Stimulated activated CD8-positive, alpha-beta memory T cell treated with anti-CD3 and anti-CD28 coated beads, Interleukin-15, amount 100 ng/mL, for 24 hours (primary cell): ENCODE results near the gene DSE.

Source experiments
- DNase-seq: peaks from one replicate; pipeline ENCODE4 v3.0.0-alpha.2; 2020; ENCODE audit warnings: low read depth

DSE gene

DNA sequence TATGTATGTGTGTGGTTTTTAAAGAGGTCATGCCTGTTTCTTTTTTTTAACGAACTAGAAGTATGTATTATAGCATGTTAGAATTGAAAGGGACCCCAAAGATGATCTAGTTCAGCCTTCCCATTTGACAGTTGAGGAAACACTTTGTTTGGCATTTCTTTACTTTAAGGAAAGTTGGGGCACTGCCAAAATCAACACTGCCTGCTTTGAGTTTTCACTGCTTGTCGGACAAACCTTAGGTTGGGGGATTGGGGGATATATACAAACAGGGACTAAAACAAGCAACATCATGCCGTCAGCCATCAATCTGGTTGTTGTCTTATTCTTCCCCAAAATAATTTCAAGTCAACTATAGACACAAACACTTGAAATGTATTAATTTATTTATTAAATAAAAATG, 76.3 kb downstream of the DSE start:
- DNase-seq = no peak

DNA sequence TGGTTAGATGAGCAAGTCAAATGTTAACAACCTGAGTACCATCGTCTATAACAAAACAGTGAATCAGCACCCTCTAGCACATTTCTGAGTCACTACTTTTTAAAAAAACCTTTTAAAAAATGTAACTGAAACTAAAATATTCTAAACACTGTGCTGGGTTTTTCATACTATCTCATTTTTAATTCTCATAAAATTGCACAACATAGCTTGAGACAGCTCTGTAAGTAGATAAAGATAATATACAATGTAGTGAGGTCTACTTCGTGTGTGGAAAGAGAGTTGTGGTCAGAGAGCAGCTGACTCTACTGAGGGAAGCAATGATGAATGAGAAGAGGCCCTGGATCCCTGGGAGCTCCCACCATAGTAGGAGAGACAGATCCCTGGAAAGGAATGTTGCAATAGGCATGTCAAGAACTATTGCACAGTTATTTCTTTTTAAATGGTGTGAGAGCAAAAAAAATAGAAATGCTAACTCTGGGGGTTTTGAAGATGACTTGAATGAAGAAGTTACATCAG, 76.8 kb downstream of the DSE start:
- no peak for DNase-seq

DNA sequence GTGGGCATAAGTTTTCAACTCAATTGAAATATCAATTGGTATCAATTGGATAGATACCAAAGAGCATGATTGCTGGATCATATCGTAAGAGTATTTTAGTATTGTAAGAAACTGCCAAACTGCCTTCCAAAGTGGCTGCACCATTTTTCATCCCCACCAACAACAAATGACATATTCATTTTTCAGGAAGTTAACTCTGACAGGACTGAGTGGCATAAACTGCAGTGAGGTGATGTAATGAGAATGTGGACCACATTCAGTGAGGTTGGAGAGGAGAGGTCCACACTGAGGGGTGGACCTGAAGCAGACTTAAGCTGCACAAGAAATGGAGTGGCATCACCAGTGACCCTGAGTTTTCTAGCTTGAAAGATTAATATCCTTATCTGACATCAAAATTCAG, 78.8 kb downstream of the DSE start:
- no peak for DNase-seq

DNA sequence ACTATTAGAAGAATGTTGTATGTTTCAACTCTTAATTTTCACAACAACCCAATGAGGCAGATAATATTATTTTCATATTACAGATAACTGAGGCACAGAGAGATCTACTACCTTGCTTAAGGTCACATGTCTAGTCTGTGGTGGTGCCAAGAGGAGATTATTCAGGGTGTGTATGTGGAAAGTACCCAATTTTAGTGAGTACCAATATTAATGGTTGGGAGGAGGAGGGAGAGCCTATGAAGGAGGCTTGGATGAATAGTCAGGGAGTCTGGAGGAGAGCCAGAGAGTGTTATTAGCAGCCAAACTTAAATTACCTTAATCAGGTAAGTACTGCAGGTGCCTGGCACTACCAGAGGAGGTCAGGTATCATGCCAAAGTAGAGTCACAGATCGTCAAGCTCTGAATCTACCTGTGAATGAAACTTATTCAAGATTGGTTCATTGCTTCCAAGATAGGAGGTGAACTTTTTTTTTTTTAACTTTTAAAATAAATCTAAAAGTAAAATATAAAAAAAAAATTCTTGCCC, 79.5 kb downstream of the DSE start:
- no peak for DNase-seq

DNA sequence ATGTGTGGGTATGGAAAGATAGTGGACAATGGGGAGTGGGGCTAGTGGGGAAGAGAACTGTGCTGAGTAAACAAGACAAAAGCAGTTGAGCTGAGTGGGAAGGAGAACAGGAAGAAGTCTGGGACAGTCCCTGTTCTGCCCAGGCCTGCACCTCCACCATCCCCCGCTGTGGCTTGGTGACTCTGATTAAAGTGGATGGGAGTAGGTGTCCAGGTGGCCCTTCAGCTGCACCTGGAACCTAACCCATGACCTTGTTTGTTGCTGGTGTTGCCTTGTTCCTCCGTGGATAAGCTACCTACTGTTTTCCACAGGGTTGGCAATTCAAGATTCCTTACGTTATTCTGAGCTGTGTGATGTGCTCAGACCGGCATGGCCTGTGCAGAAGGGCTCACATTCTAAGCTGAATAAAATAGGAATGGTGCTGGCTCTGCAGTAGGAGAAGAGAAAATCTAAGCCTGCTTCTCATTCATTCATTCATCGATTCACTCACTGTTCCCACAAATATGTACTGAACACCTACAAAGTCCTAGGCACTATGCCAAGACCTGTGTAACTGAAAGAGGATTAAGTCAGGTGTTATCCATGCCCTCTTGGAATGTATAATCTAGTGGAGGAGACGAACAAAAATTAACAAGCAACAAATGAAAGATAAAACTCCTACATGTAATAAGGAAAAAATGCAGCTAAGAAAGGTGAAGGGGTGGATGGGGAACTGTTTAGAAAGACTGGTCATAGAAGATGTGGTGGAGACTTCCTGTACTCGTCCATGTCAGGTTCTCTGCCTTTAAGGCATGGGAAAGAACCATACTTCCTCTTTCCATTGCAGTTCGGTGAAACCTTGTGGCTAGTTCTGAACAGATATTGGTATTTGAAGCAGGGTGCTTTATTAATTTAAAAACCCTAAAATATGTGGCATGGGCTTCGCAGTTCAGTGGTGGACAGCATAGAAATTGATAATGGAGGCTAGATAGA, 80.3 kb downstream of the DSE start:
- DNase-seq = no peak

DNA sequence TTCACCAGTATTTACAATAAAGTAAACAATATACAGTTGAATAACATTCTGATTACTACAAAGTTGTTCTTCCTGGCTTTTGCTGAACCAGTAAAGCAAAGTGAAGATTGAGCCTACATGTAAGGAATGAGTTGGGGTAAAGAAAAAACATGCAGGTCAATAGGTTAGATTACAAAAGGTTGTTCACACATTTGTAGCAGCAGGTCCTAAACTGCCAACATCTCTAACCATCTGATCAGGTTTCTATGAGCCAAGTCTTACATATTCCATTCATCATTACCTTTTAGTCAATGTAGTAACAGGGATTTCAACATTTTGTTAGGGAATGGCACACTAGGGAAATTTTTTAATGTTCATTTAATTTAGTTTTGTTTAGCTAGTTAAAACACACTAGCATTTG, 81.2 kb downstream of the DSE start:
- DNase-seq = no peak

DNA sequence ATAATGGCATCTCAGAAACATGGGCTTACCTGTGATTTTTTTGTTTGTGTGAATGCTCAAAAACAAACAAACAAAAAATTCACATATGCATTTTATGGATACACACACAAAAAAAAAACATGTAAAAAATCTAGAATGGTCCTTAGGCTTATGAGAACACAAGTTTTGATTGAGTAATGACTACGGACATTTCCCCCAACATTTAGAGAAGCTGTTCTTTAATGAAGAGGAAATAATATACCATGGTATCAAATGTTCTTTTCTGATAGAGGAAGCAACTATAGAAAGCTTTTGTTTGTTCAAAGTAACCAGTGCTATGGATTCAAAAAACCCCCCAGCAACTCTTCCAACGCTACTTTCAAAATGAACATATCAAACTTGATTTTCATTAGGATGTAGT, 81.8 kb downstream of the DSE start:
- DNase-seq = no peak

DNA sequence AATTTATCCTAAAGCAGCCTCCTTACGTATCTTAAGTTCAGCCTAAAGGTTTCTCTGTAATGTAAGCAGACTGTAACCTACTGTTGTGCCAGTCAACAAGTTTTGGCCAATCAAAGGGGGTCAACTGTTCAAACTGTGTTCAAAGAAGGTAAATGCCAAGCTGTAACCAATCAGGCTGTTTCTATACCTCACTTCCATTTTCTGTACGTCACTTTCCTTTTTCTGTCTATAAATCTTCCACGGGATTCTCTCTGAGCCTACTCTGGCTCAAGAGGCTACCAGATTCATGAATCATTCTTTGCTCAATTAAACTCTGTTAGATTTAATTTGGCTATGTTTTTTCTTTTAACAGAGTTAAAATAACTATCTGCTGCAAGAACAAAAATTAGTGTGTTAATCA, 85.4 kb downstream of the DSE start:
- no peak for DNase-seq

DNA sequence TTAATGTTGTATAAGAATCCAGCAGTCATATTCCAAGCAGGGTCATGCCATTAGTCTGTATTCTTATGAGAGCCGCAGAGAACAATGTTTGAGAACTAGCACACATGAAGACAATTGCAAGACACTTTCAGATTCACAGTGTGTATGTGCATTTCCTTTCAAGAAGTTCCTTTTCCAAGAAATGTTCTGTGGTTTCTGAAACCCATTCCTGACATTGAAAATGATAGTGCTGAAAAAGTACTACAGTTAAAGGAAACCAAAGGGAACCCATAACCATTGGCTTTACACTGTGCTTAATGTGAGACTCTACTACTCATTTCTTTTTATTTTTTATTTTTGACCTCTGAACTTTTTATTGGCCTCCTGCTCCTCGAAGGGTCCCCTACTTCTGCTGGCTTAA, 86.2 kb downstream of the DSE start:
- DNase-seq = no peak

DNA sequence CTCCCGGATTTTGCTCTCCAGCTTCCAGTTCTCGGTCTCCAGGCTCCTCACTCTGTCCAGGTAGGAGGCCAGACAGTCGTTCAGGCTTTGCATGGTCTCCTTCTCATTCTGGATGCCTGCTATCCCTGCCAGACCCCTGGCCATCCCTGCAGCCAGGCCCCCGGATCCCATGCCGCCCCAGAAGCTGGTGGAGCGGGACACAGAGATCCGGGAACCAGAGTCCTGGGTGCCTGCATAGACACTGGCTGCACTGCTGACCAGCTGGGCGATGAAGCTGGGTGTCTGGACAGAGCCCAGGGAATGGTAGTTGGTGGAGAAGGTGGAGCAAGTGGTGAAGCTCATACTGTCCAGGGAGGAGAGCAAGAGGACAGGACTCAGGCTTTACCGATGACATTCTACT, 87.5 kb downstream of the DSE start:
- no peak for DNase-seq

DNA sequence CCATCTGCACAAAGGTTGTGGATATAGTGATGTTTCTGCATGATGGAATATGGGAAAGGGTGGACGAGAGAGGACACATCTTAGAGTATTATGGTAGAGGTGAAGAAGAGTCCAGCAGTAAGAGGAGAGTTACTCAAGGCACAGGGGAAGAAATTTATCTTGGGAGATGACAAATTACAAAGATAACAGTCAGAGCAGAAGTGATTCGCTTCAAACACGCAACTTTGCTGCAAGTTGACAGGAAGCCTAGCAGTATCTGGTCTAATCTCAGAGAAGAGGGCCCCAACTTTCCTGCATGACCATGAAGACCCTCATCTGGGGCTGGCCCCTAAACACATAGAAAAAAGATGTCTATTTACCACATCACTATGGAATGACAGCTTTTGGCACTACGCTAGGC, 89.2 kb downstream of the DSE start:
- DNase-seq = no peak

DNA sequence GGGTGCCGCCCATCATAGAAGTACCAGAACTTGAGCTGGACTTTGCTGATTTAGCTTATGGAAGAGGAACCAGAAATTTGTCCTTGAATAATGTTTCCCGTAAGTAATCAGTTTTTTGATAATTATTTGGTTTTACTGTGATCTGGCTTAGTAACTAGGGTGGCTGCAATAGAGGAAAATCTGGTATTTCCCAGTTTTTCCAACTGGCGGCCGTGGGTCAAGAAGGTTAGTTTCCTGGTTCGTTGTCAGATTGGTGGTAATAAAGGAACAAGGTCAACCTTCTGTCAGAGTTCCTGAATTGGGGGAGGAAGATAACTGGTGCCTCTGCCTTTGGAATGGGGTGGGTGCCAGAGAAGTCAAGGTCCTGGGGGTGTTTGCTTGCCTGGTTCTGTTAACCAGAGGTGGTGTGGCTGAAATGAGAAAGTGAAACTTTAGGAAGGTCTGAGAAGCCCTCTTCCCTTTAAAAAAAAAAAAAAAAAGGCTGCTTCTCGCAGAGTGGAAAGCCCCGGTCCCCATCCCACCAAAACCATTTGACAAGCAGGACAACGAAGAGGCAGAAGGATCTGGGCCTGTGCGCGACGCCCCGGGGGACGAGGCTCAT, 90.7 kb downstream of the DSE start, which contains the start of gene CALHM6:
CALHM6 (plus strand) TSS at position 45 of the 601 bp plus-strand sequence; CDS start at position 600, 555 bp downstream.
- no peak for DNase-seq

DNA sequence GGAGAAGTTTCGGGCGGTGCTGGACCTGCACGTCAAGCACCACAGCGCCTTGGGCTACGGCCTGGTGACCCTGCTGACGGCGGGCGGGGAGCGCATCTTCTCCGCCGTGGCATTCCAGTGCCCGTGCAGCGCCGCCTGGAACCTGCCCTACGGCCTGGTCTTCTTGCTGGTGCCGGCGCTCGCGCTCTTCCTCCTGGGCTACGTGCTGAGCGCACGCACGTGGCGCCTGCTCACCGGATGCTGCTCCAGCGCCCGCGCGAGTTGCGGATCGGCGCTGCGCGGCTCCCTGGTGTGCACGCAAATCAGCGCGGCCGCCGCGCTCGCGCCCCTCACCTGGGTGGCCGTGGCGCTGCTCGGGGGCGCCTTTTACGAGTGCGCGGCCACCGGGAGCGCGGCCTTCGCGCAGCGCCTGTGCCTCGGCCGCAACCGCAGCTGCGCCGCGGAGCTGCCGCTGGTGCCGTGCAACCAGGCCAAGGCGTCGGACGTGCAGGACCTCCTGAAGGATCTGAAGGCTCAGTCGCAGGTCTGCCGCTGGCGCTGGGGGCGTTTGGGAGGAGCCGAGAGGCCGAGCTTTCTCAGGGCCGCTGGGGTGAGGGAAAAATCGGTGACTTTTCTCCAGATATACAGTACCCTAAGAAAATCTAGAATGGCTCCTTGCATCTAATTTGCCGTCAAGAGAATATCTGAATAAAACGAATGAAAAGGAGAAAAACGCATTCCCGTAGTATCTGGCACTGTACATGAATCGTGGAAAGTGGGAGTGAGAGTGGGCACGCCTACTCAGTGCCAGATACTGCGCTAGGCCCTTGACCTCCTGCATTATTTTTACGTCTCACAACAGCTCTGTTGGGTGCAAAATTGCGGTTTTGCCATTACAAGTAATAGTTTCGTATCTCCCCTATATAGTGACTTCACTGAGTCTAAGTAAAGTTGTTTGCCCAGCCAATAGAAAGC, 91.5 kb downstream of the DSE start:
- DNase-seq = peak; percentile 3

DNA sequence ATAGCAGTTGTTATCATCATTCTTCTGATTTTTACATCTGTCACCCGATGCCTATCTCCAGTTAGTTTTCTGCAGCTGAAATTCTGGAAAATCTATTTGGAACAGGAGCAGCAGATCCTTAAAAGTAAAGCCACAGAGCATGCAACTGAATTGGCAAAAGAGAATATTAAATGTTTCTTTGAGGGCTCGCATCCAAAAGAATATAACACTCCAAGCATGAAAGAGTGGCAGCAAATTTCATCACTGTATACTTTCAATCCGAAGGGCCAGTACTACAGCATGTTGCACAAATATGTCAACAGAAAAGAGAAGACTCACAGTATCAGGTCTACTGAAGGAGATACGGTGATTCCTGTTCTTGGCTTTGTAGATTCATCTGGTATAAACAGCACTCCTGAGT, 92.6 kb downstream of the DSE start:
- no peak for DNase-seq

DNA sequence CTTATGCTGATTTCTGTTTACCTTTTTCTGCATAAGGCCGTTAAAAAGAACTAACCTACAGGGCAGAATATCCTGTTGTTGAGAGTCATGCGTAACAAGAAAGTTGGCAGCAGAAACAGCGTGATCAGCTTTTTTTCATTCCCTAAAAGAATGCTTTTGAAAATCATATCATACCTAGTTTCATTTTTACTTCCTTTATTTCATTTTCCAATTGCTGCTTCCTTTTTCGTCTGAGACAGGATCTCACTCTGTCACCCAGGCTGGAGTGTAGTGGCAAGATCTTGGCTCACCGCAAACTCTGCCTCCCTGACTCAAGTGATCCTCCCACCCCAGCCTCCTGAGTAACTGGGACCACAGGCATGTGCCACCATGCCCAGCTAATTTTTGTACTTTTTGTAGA, 94.5 kb downstream of the DSE start:
- DNase-seq = no peak

DNA sequence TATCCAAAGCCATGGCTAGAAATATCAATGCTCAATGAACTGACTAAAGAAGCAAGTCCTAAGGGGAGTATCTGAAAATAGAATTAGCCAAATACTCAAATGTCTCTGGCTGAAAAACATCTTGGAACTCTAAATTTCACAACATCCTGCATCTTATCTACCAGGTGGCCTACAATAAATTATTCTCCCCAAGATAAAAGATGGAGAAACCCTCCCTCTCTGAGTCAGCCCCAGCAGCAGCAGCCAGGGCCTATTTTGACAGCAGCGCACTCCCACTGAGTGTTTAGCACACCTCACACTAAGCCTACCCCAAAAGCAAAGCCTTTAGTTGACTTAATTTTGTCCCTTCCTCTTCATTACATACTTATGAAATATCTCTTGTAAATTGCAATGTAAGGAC, 96.3 kb downstream of the DSE start:
- DNase-seq = no peak

DNA sequence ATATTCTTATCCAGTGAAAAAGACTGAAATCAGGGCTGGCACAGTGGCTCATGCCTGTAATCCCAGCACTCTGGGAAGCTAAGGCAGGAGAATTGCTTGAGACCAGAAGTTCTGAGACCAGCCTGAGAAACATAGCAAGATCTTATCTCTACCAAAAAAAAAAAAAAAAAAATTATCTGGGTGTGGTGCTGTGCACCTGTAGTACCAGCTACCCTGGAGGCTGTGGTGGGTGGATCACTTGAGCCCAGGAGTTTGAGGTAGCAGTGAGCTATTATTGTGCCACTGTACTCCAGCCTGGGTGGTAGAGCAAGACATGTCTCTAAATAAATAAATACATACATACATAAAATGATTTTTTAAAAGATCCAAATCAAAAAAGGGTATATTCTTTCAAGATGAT, 96.8 kb downstream of the DSE start:
- DNase-seq = no peak

DNA sequence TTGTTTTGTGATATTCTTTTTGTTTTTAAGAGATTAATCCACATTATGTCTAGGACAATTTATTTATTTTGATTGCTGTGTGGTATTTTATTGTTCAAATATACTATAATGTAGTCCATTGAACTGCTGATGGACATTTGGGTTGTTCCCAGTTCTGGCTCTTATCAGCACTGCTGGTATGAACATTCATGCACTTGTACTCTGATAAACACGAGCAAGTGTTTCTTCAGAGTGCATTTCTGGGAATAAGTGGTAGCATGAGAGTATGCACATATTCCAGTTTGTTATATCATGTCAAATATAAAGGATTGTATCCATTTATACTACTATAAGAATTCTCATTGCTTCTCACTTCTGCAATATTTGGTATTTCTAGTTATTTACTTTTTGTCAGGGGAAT, 97.5 kb downstream of the DSE start:
- DNase-seq = no peak

DNA sequence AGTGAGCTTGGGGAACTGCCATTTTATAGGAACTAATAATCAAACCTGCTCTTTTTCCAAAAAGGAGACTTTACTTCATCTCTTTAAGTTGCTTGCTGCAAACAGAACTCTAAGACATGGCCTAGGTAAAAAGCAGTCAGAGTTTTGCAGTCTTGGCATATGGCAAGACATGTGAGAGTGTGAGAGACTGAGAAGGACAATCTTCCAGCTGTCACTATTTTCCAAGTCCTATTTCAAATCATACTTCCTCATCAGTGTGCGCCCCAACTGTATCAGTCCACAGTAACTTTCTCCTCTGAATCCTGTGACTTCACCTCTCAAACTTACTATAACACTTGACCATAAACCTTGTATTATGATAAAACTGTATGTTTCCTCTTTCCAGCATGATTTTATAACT, 100.8 kb downstream of the DSE start:
- no peak for DNase-seq

DNA sequence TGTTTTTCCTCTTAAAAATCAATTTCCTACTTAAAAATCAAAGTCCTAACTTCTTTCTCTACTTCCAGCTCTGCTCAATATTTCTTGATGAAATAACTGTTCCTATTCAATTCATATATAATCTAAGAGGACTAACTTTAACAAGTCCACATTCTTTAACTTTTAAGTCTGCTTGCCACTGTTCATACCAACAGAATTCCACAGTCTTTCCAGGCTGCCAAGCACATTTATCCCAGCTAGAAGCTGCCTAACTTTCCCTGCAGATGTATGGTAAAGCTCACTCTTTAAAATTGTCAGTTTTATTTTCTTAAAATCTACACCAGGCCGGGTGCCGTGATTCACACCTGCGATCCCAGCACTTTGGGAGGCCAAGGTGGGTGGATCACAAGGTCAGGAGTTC, 102.0 kb downstream of the DSE start:
- DNase-seq = no peak

DNA sequence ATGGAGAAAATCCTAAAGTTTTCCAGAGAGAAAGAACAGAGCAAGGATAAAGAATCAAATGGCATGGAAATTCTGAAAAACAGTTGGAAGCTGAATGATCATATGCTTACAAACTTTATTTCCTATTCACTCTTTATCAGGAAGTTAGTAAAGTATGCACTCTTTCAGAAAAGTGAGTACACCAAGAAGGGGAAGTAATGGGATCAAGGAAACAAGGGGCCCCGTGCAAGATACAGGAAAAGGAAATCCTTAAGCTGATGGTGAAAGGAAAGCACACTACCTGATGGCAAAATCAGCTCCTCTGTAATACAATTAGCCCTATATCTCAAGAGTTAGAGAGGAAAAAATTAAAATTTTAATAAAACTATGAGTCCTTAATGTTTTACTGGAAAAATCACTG, 104.4 kb downstream of the DSE start:
- no peak for DNase-seq
